Fibroblast of skin of back (primary cell): ENCODE measurements around the gene SMAP1.

ENCODE experiments used
- DNase-seq: peaks from one replicate; pipeline ENCODE4 v3.0.0-alpha.2; 2013

The SMAP1 gene

GRCh38 chr6:70903665-70904452 is 236.2 kb downstream of the SMAP1 start:
- DNase-seq, result no peak

- no peak for DNase-seq
These were observed 238.1 kb downstream of the SMAP1 start for GRCh38 chr6:70905742-70906141.
